MM.1S (cell line): ENCODE data around the gene PHF3.
"Not testable (repeated sequence)": the region's sequence is repeated elsewhere in the genome, so short reads cannot be mapped to it uniquely, and the experiment has no call there.

Experiments used
- DNase-seq: peaks from one replicate; pipeline ENCODE4 v3.0.0-alpha.2; 2015
- H2AFZ ChIP-seq: fragments of 300-600 bp; sonication (generic); 2 replicates; pipeline ENCODE4 v1.6.0; 2016; ENCODE audit warnings: antibody characterized with exemption, low read length
- H3F3A ChIP-seq: fragments of 300-600 bp; sonication (generic); 2 replicates; pipeline ENCODE4 v1.6.1; 2016; ENCODE audit warnings: mild to moderate bottlenecking, antibody characterized with exemption, low read length, moderate library complexity, mixed read lengths; ENCODE audit not compliant: insufficient read depth
- H3K27ac ChIP-seq: fragments of 300-600 bp; sonication (generic); 2 replicates; pipeline ENCODE4 v1.5.1; 2016; ENCODE audit warnings: mild to moderate bottlenecking, low read length
- H3K27me3 ChIP-seq: fragments of 300-600 bp; sonication (generic); replicated peaks from 2 replicates; pipeline ENCODE4 v1.6.0; 2016; ENCODE audit warnings: low read length; ENCODE audit not compliant: insufficient read depth
- H3K36me3 ChIP-seq: fragments of 300-600 bp; sonication (generic); replicated peaks from 2 replicates; pipeline ENCODE4 v1.6.1; 2016; ENCODE audit warnings: mild to moderate bottlenecking, low read length, mixed read lengths; ENCODE audit not compliant: insufficient read depth
- H3K4me1 ChIP-seq: fragments of 300-600 bp; sonication (generic); 2 replicates; pipeline ENCODE4 v1.6.1; 2016; ENCODE audit warnings: low read length, mixed read lengths
- H3K4me2 ChIP-seq: fragments of 300-600 bp; sonication (generic); 2 replicates; pipeline ENCODE4 v1.6.0; 2016; ENCODE audit warnings: low read depth, low read length
- H3K4me3 ChIP-seq: fragments of 300-600 bp; sonication (generic); 2 replicates; pipeline ENCODE4 v1.5.1; 2016; ENCODE audit warnings: low read length, mixed read lengths
- H3K79me2 ChIP-seq: fragments of 300-600 bp; sonication (generic); 2 replicates; pipeline ENCODE4 v1.6.1; 2016; ENCODE audit warnings: mixed run types, low read length, mixed read lengths
- H3K9ac ChIP-seq: fragments of 300-600 bp; sonication (generic); 2 replicates; pipeline ENCODE4 v1.6.1; 2016; ENCODE audit warnings: low read length, mixed read lengths
- H3K9me2 ChIP-seq: fragments of 300-600 bp; sonication (generic); replicated peaks from 2 replicates; pipeline ENCODE4 v1.6.1; 2016; ENCODE audit warnings: mild to moderate bottlenecking, low read length, mixed read lengths; ENCODE audit not compliant: insufficient read depth
- H3K9me3 ChIP-seq: fragments of 300-600 bp; sonication (generic); replicated peaks from 2 replicates; pipeline ENCODE4 v1.6.1; 2016; ENCODE audit warnings: mild to moderate bottlenecking, low read length, mixed read lengths; ENCODE audit not compliant: insufficient read depth
- H4K20me1 ChIP-seq: fragments of 300-600 bp; sonication (generic); 2 replicates; pipeline ENCODE4 v1.6.1; 2016; ENCODE audit warnings: mild to moderate bottlenecking, low read length, moderate library complexity, mixed read lengths; ENCODE audit not compliant: insufficient read depth
- CTCF ChIP-seq: fragments of 300-600 bp; sonication (generic); IDR thresholded peaks from 2 replicates; pipeline ENCODE4 v1.5.1; 2016; ENCODE audit warnings: antibody characterized with exemption, low read length, mixed read lengths
- EZH2 ChIP-seq: fragments of 300-600 bp; sonication (generic); optimal IDR thresholded peaks from 2 replicates; pipeline ENCODE3; 2017; ENCODE audit warnings: low read depth, mild to moderate bottlenecking, antibody characterized with exemption, low read length, mixed read lengths
- EZH2phosphoT487 ChIP-seq: fragments of 300-600 bp; sonication (generic); IDR thresholded peaks from 2 replicates; pipeline ENCODE4 v1.6.1; 2018; ENCODE audit warnings: antibody characterized with exemption, low read length

Gene PHF3

GRCh38 chr6:63731930-63732329 is 96.3 kb downstream of the PHF3 start:
- Histone ChIP-seq H3K27me3 (no peaks in the 10 kb centered on the region), H3K4me2 (no peak overlapping the region), H3F3A (no peaks in the 10 kb centered on the region), H3K9me2 (no peaks in the 10 kb centered on the region), H3K27ac (no peak overlapping the region), H3K36me3 (no peaks in the 10 kb centered on the region), H3K4me1 (no peaks in the 10 kb centered on the region), H3K9ac (no peak overlapping the region), H3K79me2 (no peaks in the 10 kb centered on the region), H2AFZ (no peak overlapping the region), H3K9me3 (no peaks in the 10 kb centered on the region), H3K4me3 (no peak overlapping the region), H4K20me1 (no peaks in the 10 kb centered on the region)
- TF ChIP-seq CTCF (no peak), EZH2phosphoT487 (no peak), EZH2 (no peak)
- no peak for DNase-seq

- Histone ChIP-seq H3K36me3 (no peaks in the 10 kb centered on the region), H3K4me1 (no peaks in the 10 kb centered on the region), H3F3A (no peaks in the 10 kb centered on the region), H3K79me2 (no peaks in the 10 kb centered on the region), H3K27me3 (no peaks in the 10 kb centered on the region), H3K9ac (no peak overlapping the region), H2AFZ (no peak overlapping the region), H4K20me1 (no peaks in the 10 kb centered on the region), H3K9me3 (no peaks in the 10 kb centered on the region), H3K4me2 (no peak overlapping the region), H3K4me3 (no peak overlapping the region), H3K27ac (no peak overlapping the region), H3K9me2 (no peaks in the 10 kb centered on the region)
- TF ChIP-seq EZH2 (no peak), CTCF (no peak), EZH2phosphoT487 (no peak)
- no peak for DNase-seq
Observed at GRCh38 chr6:63732336-63732735, 96.7 kb downstream of the PHF3 start.

- Histone ChIP-seq H3K27me3 (no peaks in the 10 kb centered on the region), H3K4me3 (no peak overlapping the region), H3K9me3 (no peaks in the 10 kb centered on the region), H3K9me2 (no peaks in the 10 kb centered on the region), H4K20me1 (no peaks in the 10 kb centered on the region), H3K9ac (no peak overlapping the region), H3K36me3 (no peaks in the 10 kb centered on the region), H3F3A (no peaks in the 10 kb centered on the region), H3K4me2 (no peak overlapping the region), H3K4me1 (no peaks in the 10 kb centered on the region), H3K27ac (no peak overlapping the region), H2AFZ (no peak overlapping the region), H3K79me2 (no peaks in the 10 kb centered on the region)
- no peak for DNase-seq
- TF ChIP-seq EZH2 = no peak
- no peak for TF ChIP-seq CTCF
- TF ChIP-seq EZH2phosphoT487 = no peak
Observed at GRCh38 chr6:63734923-63735322, 99.3 kb downstream of the PHF3 start.

- not testable (repeated sequence) for H3K9ac ChIP-seq, H3F3A ChIP-seq, H4K20me1 ChIP-seq, H2AFZ ChIP-seq, H3K9me3 ChIP-seq, H3K4me1 ChIP-seq, H3K9me2 ChIP-seq, H3K4me3 ChIP-seq, H3K27me3 ChIP-seq, H3K36me3 ChIP-seq, H3K27ac ChIP-seq, H3K79me2 ChIP-seq, H3K4me2 ChIP-seq, DNase-seq
Observed at GRCh38 chr6:63738190-63738589, 102.6 kb downstream of the PHF3 start.
